Keratinocyte (primary cell): ENCODE measurements around the gene EPHB2. TPM values are rescaled to one million over a fixed set of nuclear protein-coding genes. Genes with fewer than 3 reads are reported as not detected.

Experiments
- DNase-seq: peaks from one replicate; pipeline ENCODE4 v3.0.0-alpha.2; 2011; ENCODE audit warnings: low read depth, missing footprints, low spot score
- FAIRE-seq: peaks from 2 replicates; lab custom pipeline; 2011; peaks lifted over from hg19 to GRCh38; lab: Jason Lieb, UNC
- H2AFZ ChIP-seq: 2 replicates; pipeline ENCODE4 v1.6.0; 2012; ENCODE audit warnings: low read length, control low read depth, inconsistent platforms; ENCODE audit not compliant: control insufficient read depth
- H3K27ac ChIP-seq: 2 replicates; pipeline ENCODE4 v1.5.1; 2011; ENCODE audit warnings: low read length; ENCODE audit not compliant: control insufficient read depth, insufficient read depth
- H3K27me3 ChIP-seq: 3 replicates; pipeline ENCODE4 v1.6.0; 2011; ENCODE audit warnings: low read length; ENCODE audit not compliant: control insufficient read depth, insufficient read depth; ENCODE audit errors: extremely low read depth
- H3K36me3 ChIP-seq, 2 experiments: 2 replicates in 1 of 2; 3 replicates in 1 of 2; pipeline ENCODE4 v1.5.1; 2011; ENCODE audit warnings: low read length in 2 of 2, mild to moderate bottlenecking in 1 of 2; ENCODE audit not compliant: control insufficient read depth in 2 of 2, insufficient read depth in 2 of 2; ENCODE audit errors: extremely low read depth in 1 of 2
- H3K4me1 ChIP-seq: 3 replicates; pipeline ENCODE4 v1.5.1; 2011; ENCODE audit warnings: low read length; ENCODE audit not compliant: control insufficient read depth, insufficient read depth; ENCODE audit errors: extremely low read depth
- H3K4me2 ChIP-seq: 3 replicates; pipeline ENCODE4 v1.6.0; 2011; ENCODE audit warnings: low read depth, low read length; ENCODE audit not compliant: control insufficient read depth, insufficient read depth; ENCODE audit errors: extremely low read depth
- H3K4me3 ChIP-seq, 3 experiments: fragments of 200-600 bp in 1 of 3; sonication (generic) in 1 of 3; 2 replicates in 2 of 3; 3 replicates in 1 of 3; pipeline ENCODE4 v1.5.1; 2011 to 2016; ENCODE audit warnings: low read length in 3 of 3, mild to moderate bottlenecking in 3 of 3, control low read depth in 2 of 3, inconsistent platforms in 1 of 3, low read depth in 1 of 3, mixed read lengths in 1 of 3, mixed run types in 1 of 3, moderate library complexity in 1 of 3; ENCODE audit not compliant: control insufficient read depth in 2 of 3, insufficient read depth in 2 of 3; ENCODE audit errors: extremely low read depth in 1 of 3
- H3K79me2 ChIP-seq: 2 replicates; pipeline ENCODE4 v1.6.0; 2012; ENCODE audit warnings: low read length; ENCODE audit not compliant: control insufficient read depth, insufficient read depth
- H3K9ac ChIP-seq: 3 replicates; pipeline ENCODE4 v1.6.0; 2011; ENCODE audit warnings: low read length; ENCODE audit not compliant: control insufficient read depth, insufficient read depth; ENCODE audit errors: extremely low read depth
- H3K9me1 ChIP-seq: 3 replicates; pipeline ENCODE4 v1.6.0; 2011; ENCODE audit warnings: low read length; ENCODE audit not compliant: control insufficient read depth, insufficient read depth; ENCODE audit errors: extremely low read depth
- H3K9me3 ChIP-seq: 2 replicates; pipeline ENCODE4 v1.5.1; 2012; ENCODE audit warnings: low read depth, low read length; ENCODE audit not compliant: control insufficient read depth
- H4K20me1 ChIP-seq: 3 replicates; pipeline ENCODE4 v1.6.0; 2011; ENCODE audit warnings: low read length; ENCODE audit not compliant: control insufficient read depth, insufficient read depth; ENCODE audit errors: extremely low read depth
- EZH2 ChIP-seq: IDR thresholded peaks from one replicate; pipeline ENCODE4 v1.6.1; 2012; ENCODE audit warnings: inconsistent platforms, mild to moderate bottlenecking, low read length, moderate library complexity
- dilution Hi-C: fragments of 300-500 bp; cut with MboI; formaldehyde crosslinking; loops from one replicate; pipeline ENCODE4 v1.7.0; 2020; ENCODE audit warnings: low sequenced_read_pairs; ENCODE audit not compliant: extremely low pct_ligation_motif_present
- polyA plus RNA-seq, 5 experiments: library from polyadenylated mRNA; depleted of rRNA in 3 of 5; stranded (reverse) in 3 of 5; stranded (forward) in 1 of 5; unstranded in 1 of 5; fragments of >200 nt; gene quantifications; 1 replicate in 1 of 5; 2 replicates in 3 of 5; 3 replicates in 1 of 5; pipeline versions ENCODE4 v1.2.1 to v1.2.3, GENCODE V29; 2011 to 2012; ENCODE audit warnings: missing spikeins in 2 of 5, low read depth in 1 of 5, low replicate concordance in 1 of 5
- TF ChIP-seq, protein P1 (sequence below), 3 experiments: IDR thresholded peaks in 1 of 3; conservative IDR thresholded peaks in 1 of 3; optimal IDR thresholded peaks in 1 of 3; 2 replicates in 2 of 3; 3 replicates in 1 of 3; pipeline versions ENCODE3 to v1.5.1; 2011; ENCODE audit warnings: low read length in 3 of 3, mild to moderate bottlenecking in 3 of 3, moderate library complexity in 2 of 3, control low read depth in 1 of 3, inconsistent platforms in 1 of 3; ENCODE audit not compliant: insufficient read depth in 2 of 3; ENCODE audit errors: extremely low read depth in 1 of 3

The EPHB2 gene
- polyA plus RNA-seq, 1 donor (not counting 4 experiments of a cell fraction or from before 2014, with no cell fraction given): 0.10 TPM

DNA sequence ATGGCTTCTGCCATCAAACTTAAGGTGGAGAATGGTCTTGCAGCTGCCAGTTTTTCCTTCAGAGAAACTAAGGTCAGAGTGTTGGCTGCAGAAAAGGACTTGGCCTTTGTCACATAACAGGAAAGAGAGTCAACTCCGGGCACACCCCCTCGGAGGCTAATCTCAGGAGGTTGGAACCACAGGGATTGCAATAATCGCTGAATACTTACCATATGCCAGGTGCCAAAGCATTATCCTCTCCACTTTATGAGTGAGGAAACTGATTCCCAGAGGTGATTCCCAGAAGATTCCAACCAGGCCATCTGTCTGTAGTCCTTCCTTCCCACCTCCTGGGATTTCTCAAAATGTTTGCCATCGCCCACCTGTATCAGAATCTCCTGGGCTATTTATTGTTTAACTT is 208.0 kb downstream of the EPHB2 start:
- H3K9me3 ChIP-seq: no peaks in the 10 kb centered on the region
- no peaks in the 10 kb centered on the region for H4K20me1 ChIP-seq
- H3K27ac ChIP-seq: no peak overlapping the region
- no peak overlapping the region for H2AFZ ChIP-seq
- H3K4me3 ChIP-seq: no peak overlapping the region
- no peaks in the 10 kb centered on the region for H3K36me3 ChIP-seq
- no peak for FAIRE-seq
- H3K27me3 ChIP-seq: peaks cover 5% of the 10 kb centered on the region
- no peak for DNase-seq
- H3K4me1 ChIP-seq: no peaks in the 10 kb centered on the region
- no peaks in the 10 kb centered on the region for H3K79me2 ChIP-seq
- TF ChIP-seq, protein P1, sequence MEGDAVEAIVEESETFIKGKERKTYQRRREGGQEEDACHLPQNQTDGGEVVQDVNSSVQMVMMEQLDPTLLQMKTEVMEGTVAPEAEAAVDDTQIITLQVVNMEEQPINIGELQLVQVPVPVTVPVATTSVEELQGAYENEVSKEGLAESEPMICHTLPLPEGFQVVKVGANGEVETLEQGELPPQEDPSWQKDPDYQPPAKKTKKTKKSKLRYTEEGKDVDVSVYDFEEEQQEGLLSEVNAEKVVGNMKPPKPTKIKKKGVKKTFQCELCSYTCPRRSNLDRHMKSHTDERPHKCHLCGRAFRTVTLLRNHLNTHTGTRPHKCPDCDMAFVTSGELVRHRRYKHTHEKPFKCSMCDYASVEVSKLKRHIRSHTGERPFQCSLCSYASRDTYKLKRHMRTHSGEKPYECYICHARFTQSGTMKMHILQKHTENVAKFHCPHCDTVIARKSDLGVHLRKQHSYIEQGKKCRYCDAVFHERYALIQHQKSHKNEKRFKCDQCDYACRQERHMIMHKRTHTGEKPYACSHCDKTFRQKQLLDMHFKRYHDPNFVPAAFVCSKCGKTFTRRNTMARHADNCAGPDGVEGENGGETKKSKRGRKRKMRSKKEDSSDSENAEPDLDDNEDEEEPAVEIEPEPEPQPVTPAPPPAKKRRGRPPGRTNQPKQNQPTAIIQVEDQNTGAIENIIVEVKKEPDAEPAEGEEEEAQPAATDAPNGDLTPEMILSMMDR (optimal IDR thresholded peaks at IDR 0.05 in 1 of 3, IDR thresholded peaks at IDR 0.05 in 1 of 3, conservative IDR thresholded peaks at IDR 0.05 in 1 of 3; ENCODE audit: extremely low read depth in 1 of 3, insufficient read depth in 2 of 3, low read length in 3 of 3): no peak
- TF ChIP-seq EZH2: no peak
- H3K9ac ChIP-seq: no peak overlapping the region
- no peaks in the 10 kb centered on the region for H3K9me1 ChIP-seq
- no peak overlapping the region for H3K4me2 ChIP-seq
- dilution Hi-C loops: no loop called here

DNA sequence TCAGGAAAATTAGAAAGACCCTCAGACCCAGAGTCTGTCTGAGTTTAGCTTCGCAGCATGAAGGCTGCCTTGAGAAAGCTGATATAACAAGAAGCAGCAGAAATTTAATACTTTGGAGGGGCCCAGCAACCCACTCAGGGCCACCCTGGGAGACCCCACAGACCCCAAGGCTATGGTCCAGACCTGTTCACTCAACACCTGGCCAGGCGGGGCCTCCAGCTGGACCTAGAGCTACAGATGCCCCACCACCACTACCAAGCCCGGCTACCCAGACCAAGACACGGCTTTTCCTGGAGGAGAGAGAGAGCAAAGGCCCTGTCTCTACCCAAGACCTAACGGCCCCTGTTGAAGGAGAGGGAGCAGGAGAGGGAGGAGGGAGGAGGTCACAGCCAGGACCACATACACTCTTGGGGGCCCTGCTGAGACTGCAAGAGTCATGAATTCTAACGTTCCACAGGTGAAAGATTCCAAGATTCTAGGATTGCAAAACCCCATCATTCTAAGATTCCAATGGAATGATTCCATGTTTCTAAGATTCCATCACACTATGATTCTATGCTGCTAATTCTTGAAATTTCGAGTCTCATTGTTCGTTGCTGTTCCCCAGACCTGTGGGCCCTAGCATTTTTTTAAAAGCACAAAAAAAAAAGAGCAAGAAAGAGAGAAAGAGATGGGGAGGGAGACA is 208.8 kb downstream of the EPHB2 start:
- Histone ChIP-seq H2AFZ (no peak overlapping the region), H3K4me3 (no peak overlapping the region), H3K36me3 (no peaks in the 10 kb centered on the region), H3K9ac (no peak overlapping the region), H3K27ac (no peak overlapping the region), H3K4me1 (no peaks in the 10 kb centered on the region), H3K79me2 (no peaks in the 10 kb centered on the region), H3K9me3 (no peaks in the 10 kb centered on the region), H3K27me3 (peaks cover 5% of the 10 kb centered on the region), H4K20me1 (no peaks in the 10 kb centered on the region), H3K9me1 (no peaks in the 10 kb centered on the region), H3K4me2 (no peak overlapping the region)
- DNase-seq: no peak
- TF ChIP-seq EZH2: no peak
- TF ChIP-seq, protein P1 (optimal IDR thresholded peaks at IDR 0.05 in 1 of 3, IDR thresholded peaks at IDR 0.05 in 1 of 3, conservative IDR thresholded peaks at IDR 0.05 in 1 of 3; ENCODE audit: extremely low read depth in 1 of 3, insufficient read depth in 2 of 3, low read length in 3 of 3): no peak
- dilution Hi-C loops: no loop called here
- FAIRE-seq: no peak
